ENCODE measurements around the gene NUP42. TPM values are rescaled to one million over a fixed set of nuclear protein-coding genes. Genes with fewer than 3 reads are reported as not detected.

Gene NUP42
- total RNA-seq, 1 donor from 2014 or later = 32.4 TPM

GRCh38 chr7:23228412-23228811, 46.6 kb downstream of the NUP42 start:
- Mint-ChIP-seq H3K9me3 (ENCODE audit: unreplicated experiment) (no peaks in the 10 kb centered on the region), H3K27ac (ENCODE audit: unreplicated experiment) (no peak overlapping the region), H3K4me1 (ENCODE audit: unreplicated experiment) (peaks cover 6% of the 10 kb centered on the region), H3K27me3 (ENCODE audit: unreplicated experiment) (peaks cover 3% of the 10 kb centered on the region), H3K36me3 (ENCODE audit: low read depth, unreplicated experiment) (no peaks in the 10 kb centered on the region), H3K4me3 (ENCODE audit: unreplicated experiment) (no peak overlapping the region)
- TF ChIP-seq CTCF (IDR thresholded peaks at IDR 0.05; ENCODE audit: unreplicated experiment) = no peak
- DNase-seq (ENCODE audit: low spot score) = no peak

- Mint-ChIP-seq H3K36me3 (ENCODE audit: low read depth, unreplicated experiment) (no peaks in the 10 kb centered on the region), H3K27me3 (ENCODE audit: unreplicated experiment) (peaks cover 2% of the 10 kb centered on the region), H3K4me1 (ENCODE audit: unreplicated experiment) (peaks cover 10% of the 10 kb centered on the region), H3K4me3 (ENCODE audit: unreplicated experiment) (no peak overlapping the region), H3K27ac (ENCODE audit: unreplicated experiment) (no peak overlapping the region), H3K9me3 (ENCODE audit: unreplicated experiment) (no peaks in the 10 kb centered on the region)
- no peak for TF ChIP-seq CTCF (IDR thresholded peaks at IDR 0.05; ENCODE audit: unreplicated experiment)
- no peak for DNase-seq (ENCODE audit: low spot score)
These were observed 48.8 kb downstream of the NUP42 start for GRCh38 chr7:23230641-23231101.

GRCh38 chr7:23232966-23233365, 51.1 kb downstream of the NUP42 start:
- Mint-ChIP-seq H3K36me3 (ENCODE audit: low read depth, unreplicated experiment) (no peaks in the 10 kb centered on the region), H3K27me3 (ENCODE audit: unreplicated experiment) (peaks cover 2% of the 10 kb centered on the region), H3K4me1 (ENCODE audit: unreplicated experiment) (peaks cover 10% of the 10 kb centered on the region), H3K9me3 (ENCODE audit: unreplicated experiment) (no peaks in the 10 kb centered on the region), H3K27ac (ENCODE audit: unreplicated experiment) (peak overlapping the region; percentile 52), H3K4me3 (ENCODE audit: unreplicated experiment) (no peak overlapping the region)
- DNase-seq (ENCODE audit: low spot score) = no peak
- no peak for TF ChIP-seq CTCF (IDR thresholded peaks at IDR 0.05; ENCODE audit: unreplicated experiment)

- no peak for TF ChIP-seq CTCF (IDR thresholded peaks at IDR 0.05; ENCODE audit: unreplicated experiment)
- Mint-ChIP-seq H3K4me1 (ENCODE audit: unreplicated experiment) (peaks cover 10% of the 10 kb centered on the region), H3K27me3 (ENCODE audit: unreplicated experiment) (peaks cover 2% of the 10 kb centered on the region), H3K4me3 (ENCODE audit: unreplicated experiment) (no peak overlapping the region), H3K36me3 (ENCODE audit: low read depth, unreplicated experiment) (no peaks in the 10 kb centered on the region), H3K27ac (ENCODE audit: unreplicated experiment) (no peak overlapping the region), H3K9me3 (ENCODE audit: unreplicated experiment) (no peaks in the 10 kb centered on the region)
- no peak for DNase-seq (ENCODE audit: low spot score)
These were observed 52.9 kb downstream of the NUP42 start for GRCh38 chr7:23234569-23235296.

- DNase-seq (ENCODE audit: low spot score) = no peak
- Mint-ChIP-seq H3K27ac (ENCODE audit: unreplicated experiment) (no peak overlapping the region), H3K9me3 (ENCODE audit: unreplicated experiment) (no peaks in the 10 kb centered on the region), H3K36me3 (ENCODE audit: low read depth, unreplicated experiment) (no peaks in the 10 kb centered on the region), H3K4me3 (ENCODE audit: unreplicated experiment) (no peak overlapping the region), H3K27me3 (ENCODE audit: unreplicated experiment) (peaks cover 2% of the 10 kb centered on the region), H3K4me1 (ENCODE audit: unreplicated experiment) (peaks cover 10% of the 10 kb centered on the region)
- TF ChIP-seq CTCF (IDR thresholded peaks at IDR 0.05; ENCODE audit: unreplicated experiment) = no peak
These were observed 54.0 kb downstream of the NUP42 start for GRCh38 chr7:23235813-23236221.

Data from endothelial cell (in vitro differentiated cells).